ENCODE data around the gene DCDC2. TPM values are rescaled to one million over a fixed set of nuclear protein-coding genes. Genes with fewer than 3 reads are reported as not detected.

Gene DCDC2
- total RNA-seq, 1 donor from 2014 or later: 1.4 TPM

- peaks cover 13% of the 10 kb centered on the region for H3K27me3 Mint-ChIP-seq (ENCODE audit: low read depth)
Measured at GRCh38 chr6:24352434-24352833, 5.4 kb downstream of the DCDC2 start.

DNA sequence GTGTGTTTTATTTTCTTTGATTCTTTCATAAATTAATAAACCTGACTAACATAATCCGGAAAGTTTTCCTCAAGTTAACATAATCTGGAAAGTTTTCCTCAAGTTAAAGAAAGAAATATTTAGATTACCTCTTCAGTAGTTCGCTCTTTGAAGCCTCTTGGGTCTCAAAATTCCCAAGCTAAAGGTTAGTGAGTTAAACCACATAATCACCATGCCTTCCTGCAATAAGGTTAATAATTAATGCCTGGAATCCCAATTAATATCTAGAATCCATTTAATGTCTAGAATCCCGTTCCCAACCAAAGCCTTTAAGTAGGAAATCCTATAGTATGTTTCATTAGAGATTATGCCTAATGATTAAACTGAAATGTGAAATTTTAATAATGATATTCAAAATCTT, 12.9 kb downstream of the DCDC2 start:
- H3K36me3 Mint-ChIP-seq: no peaks in the 10 kb centered on the region
- H3K27ac Mint-ChIP-seq: no peak overlapping the region
- no peak for DNase-seq (ENCODE audit: low spot score in 2 of 2, unreplicated experiment in 2 of 2)
- no peaks in the 10 kb centered on the region for H3K4me1 Mint-ChIP-seq
- no peak overlapping the region for H3K4me3 Mint-ChIP-seq
- TF ChIP-seq, protein P1, sequence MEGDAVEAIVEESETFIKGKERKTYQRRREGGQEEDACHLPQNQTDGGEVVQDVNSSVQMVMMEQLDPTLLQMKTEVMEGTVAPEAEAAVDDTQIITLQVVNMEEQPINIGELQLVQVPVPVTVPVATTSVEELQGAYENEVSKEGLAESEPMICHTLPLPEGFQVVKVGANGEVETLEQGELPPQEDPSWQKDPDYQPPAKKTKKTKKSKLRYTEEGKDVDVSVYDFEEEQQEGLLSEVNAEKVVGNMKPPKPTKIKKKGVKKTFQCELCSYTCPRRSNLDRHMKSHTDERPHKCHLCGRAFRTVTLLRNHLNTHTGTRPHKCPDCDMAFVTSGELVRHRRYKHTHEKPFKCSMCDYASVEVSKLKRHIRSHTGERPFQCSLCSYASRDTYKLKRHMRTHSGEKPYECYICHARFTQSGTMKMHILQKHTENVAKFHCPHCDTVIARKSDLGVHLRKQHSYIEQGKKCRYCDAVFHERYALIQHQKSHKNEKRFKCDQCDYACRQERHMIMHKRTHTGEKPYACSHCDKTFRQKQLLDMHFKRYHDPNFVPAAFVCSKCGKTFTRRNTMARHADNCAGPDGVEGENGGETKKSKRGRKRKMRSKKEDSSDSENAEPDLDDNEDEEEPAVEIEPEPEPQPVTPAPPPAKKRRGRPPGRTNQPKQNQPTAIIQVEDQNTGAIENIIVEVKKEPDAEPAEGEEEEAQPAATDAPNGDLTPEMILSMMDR (IDR thresholded peaks at IDR 0.05; ENCODE audit: unreplicated experiment): no peak
- H3K9me3 Mint-ChIP-seq: no peaks in the 10 kb centered on the region
- H3K27me3 Mint-ChIP-seq (ENCODE audit: low read depth): peaks cover 4% of the 10 kb centered on the region

More at GRCh38 chr6:24352434-24352833, 5.4 kb downstream of the DCDC2 start:
- no peak overlapping the region for H3K27ac Mint-ChIP-seq
- DNase-seq (ENCODE audit: low spot score in 2 of 2, unreplicated experiment in 2 of 2): no peak
- no peaks in the 10 kb centered on the region for H3K36me3 Mint-ChIP-seq
- no peaks in the 10 kb centered on the region for H3K9me3 Mint-ChIP-seq
- peaks cover 3% of the 10 kb centered on the region for H3K4me1 Mint-ChIP-seq
- no peak overlapping the region for H3K4me3 Mint-ChIP-seq
- TF ChIP-seq, protein P1 (IDR thresholded peaks at IDR 0.05; ENCODE audit: unreplicated experiment): no peak

DNA sequence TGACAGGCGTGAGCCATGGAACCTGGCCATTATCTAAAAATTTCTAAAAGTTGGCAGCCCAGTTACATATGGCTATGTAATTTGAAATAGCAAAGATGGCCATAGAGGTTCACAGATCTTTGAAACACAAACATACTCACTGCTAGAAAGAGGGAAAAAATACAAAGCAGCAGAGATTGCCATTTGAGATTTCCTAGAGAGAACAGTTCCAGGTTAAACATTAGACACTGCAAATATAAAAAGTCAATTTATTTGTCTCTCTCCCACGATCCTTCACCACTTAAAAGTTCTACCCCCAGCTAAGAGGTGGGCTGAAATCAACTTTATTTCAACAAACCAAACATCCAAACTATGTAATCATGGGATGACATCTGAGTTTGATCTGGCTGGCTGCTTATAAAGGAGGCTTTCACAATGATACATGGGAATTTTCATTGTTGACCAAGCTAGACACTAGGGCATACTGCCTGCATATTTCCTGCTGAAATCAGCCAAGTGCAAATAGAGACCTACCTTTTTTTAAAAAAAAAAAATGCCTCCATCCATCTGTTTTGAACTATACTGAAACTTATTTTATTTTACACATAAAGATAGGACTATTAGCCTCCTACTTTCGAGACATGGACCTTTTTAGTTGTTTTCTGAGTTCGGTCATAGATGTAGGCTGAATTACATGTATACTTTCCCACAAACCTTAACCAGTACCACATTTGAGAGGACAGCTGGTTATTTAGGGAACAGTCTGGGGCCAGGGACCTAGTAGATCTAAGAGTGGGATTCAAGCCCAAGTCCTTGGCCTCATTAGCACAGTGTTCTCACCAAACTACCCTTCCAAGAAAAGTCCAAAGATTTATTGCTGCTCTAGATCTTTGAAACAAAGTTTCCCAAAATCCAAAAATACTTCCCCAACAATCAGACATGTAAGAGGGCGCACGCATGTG, 16.6 kb downstream of the DCDC2 start:
- Mint-ChIP-seq H3K9me3 (peaks cover 14% of the 10 kb centered on the region), H3K27me3 (ENCODE audit: low read depth) (peaks cover 2% of the 10 kb centered on the region), H3K27ac (no peak overlapping the region), H3K4me1 (no peaks in the 10 kb centered on the region), H3K4me3 (no peak overlapping the region), H3K36me3 (peaks cover 4% of the 10 kb centered on the region)
- no peak for DNase-seq (ENCODE audit: low spot score in 2 of 2, unreplicated experiment in 2 of 2)
- TF ChIP-seq, protein P1 (IDR thresholded peaks at IDR 0.05; ENCODE audit: unreplicated experiment): no peak

- peaks cover 2% of the 10 kb centered on the region for H3K27me3 Mint-ChIP-seq (ENCODE audit: low read depth)
- no peak overlapping the region for H3K4me3 Mint-ChIP-seq
Measured at GRCh38 chr6:24339932-24340331, 17.9 kb downstream of the DCDC2 start.

GRCh38 chr6:24334285-24334684, 23.6 kb downstream of the DCDC2 start:
- Mint-ChIP-seq H3K4me3 (no peak overlapping the region), H3K36me3 (peaks cover 4% of the 10 kb centered on the region), H3K4me1 (peaks cover 10% of the 10 kb centered on the region), H3K27me3 (ENCODE audit: low read depth) (no peaks in the 10 kb centered on the region), H3K27ac (no peak overlapping the region), H3K9me3 (peaks cover 13% of the 10 kb centered on the region)
- DNase-seq (ENCODE audit: low spot score in 2 of 2, unreplicated experiment in 2 of 2): no peak
- TF ChIP-seq, protein P1 (IDR thresholded peaks at IDR 0.05; ENCODE audit: unreplicated experiment): no peak

More at GRCh38 chr6:24339932-24340331, 17.9 kb downstream of the DCDC2 start:
- TF ChIP-seq, protein P1 (IDR thresholded peaks at IDR 0.05; ENCODE audit: unreplicated experiment): no peak
- H3K27ac Mint-ChIP-seq: no peak overlapping the region
- peaks cover 4% of the 10 kb centered on the region for H3K36me3 Mint-ChIP-seq
- no peak for DNase-seq (ENCODE audit: low spot score in 2 of 2, unreplicated experiment in 2 of 2)
- H3K4me1 Mint-ChIP-seq: no peaks in the 10 kb centered on the region
- peaks cover 14% of the 10 kb centered on the region for H3K9me3 Mint-ChIP-seq
